Activated CD8-positive, alpha-beta T cell treated with anti-CD3 and anti-CD28 coated beads, Interleukin-2, amount 10 ng/mL, durations not matched to agents 7 days and 5 days (primary cell): ENCODE data around the gene SEC22B. TPM values are rescaled to one million over a fixed set of nuclear protein-coding genes. Genes with fewer than 3 reads are reported as not detected.
"Not testable (repeated sequence)": the region's sequence is repeated elsewhere in the genome, so short reads cannot be mapped to it uniquely, and the experiment has no call there.

Source experiments
- ATAC-seq: fragments of 150-1000 bp; cut with Tn5 transposase; one replicate; pipeline ENCODE4 v1.10.0; 2021; ENCODE audit warnings: moderate library complexity
- CTCF ChIA-PET: fragments of 350-600 bp; sonication (Branson Sonifier 250); formaldehyde crosslinking; loops from one replicate; lab custom pipeline; 2021; ENCODE audit warnings: antibody characterized with exemption; lab: Charles Lee
- POLR2A ChIA-PET: fragments of 350-600 bp; sonication (Branson Sonifier 250); formaldehyde crosslinking; loops from one replicate; lab custom pipeline; 2021; ENCODE audit warnings: antibody characterized with exemption; lab: Charles Lee
- DNase-seq: peaks from one replicate; pipeline ENCODE4 v3.0.0-alpha.2; 2020
- H3K27ac Mint-ChIP-seq: one replicate; pipeline ENCODE4 v1.8.0; 2021; ENCODE audit warnings: mild to moderate bottlenecking, mixed read lengths
- H3K27me3 Mint-ChIP-seq: one replicate; pipeline ENCODE4 v1.8.0; 2021; ENCODE audit warnings: low read depth, mixed read lengths
- H3K36me3 Mint-ChIP-seq: one replicate; pipeline ENCODE4 v1.8.0; 2021; ENCODE audit warnings: low read depth, mixed read lengths
- H3K4me1 Mint-ChIP-seq: one replicate; pipeline ENCODE4 v1.8.0; 2021; ENCODE audit warnings: low read depth, mixed read lengths
- H3K4me3 Mint-ChIP-seq: one replicate; pipeline ENCODE4 v1.8.0; 2021; ENCODE audit warnings: mild to moderate bottlenecking, mixed read lengths
- H3K9me3 Mint-ChIP-seq: one replicate; pipeline ENCODE4 v1.8.0; 2022; ENCODE audit warnings: mixed read lengths; ENCODE audit not compliant: insufficient read depth
- total RNA-seq, 2 experiments: library from RNA; stranded (reverse); gene quantifications; one replicate each; pipeline ENCODE4 v1.2.3, GENCODE V29; 2021

Gene SEC22B
- 10 to 100 TPM; 21.9 to 22.4 TPM for total RNA-seq

DNA sequence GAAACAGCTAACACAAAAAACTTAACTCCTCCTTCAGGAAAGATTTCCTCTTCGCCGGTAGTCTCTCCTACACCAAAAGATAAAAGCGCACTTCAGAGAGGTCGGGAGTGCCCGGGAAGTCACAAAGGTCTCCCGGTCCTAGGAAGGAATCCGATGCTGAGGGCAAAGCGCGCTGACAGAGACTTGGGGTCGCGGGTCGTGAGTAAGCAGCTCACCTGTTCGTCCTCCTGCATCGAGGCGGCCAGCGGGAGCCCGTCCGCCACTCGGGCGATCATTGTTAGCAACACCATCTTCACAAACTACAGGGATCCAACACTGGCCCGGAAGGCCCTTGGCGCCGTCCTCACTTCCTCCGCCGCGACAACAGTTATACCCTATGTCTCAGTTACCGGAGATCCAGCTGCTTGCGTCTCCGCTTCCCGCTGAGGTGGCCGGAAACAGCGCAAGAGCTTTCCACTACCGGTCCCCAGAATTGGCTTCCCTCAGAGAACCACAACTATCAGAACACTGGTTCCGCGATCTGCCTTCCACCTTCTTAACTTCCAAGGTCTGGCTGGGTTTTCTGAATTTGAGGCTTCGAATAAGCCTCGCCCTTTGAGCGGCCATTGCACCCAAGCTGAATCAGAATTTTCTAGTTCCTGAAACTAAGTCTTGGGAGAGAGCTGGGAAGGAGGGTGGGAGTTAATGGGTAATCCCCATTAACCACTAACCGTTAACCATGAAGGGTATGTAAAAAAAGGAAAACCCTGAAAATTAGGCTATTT, at the start of gene SEC22B:
SEC22B (minus strand) TSS at position 429 of the 764 bp plus-strand sequence; CDS start at position 290, 139 bp downstream.
- Mint-ChIP-seq H3K4me1 (peaks cover 7% of the 10 kb centered on the region), H3K9me3 (no peaks in the 10 kb centered on the region), H3K36me3 (peaks cover 11% of the 10 kb centered on the region), H3K27ac (peak within 1 kb of the TSS; percentile 92), H3K27me3 (no peaks in the 10 kb centered on the region), H3K4me3 (peak within 1 kb of the TSS; percentile 93)
- ATAC-seq (peak; percentile 100), DNase-seq (peak; percentile 95)
- CTCF ChIA-PET, result interaction anchor here (1.0 to 1.8 kb wide), 2 partner anchors 228 to 290 kb away, joined by 3 to 8 read pairs; no protein-coding TSS in a partner anchor
- POLR2A ChIA-PET, result no interaction called here

DNA sequence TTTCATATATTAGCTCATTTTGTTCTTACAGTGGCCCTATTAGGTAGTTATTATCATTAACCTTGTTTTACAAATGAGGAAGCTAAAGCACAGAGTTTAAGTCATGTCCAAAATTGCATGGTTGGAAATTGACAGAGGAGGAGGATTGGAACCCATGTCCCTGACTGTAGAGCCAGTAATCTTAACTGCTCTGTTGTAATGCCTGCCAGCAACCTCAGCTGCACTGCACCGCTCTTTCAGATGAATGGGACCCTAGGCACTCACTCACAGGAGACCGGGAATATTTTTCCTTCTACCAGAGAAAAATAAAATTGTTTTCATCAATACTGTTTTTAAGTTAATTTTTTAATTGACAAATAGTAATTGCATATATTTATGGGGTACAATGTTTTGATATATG, 41.6 kb upstream of the SEC22B start:
- CTCF ChIA-PET, H3K9me3 Mint-ChIP-seq, ATAC-seq, POLR2A ChIA-PET, H3K4me1 Mint-ChIP-seq, H3K4me3 Mint-ChIP-seq, DNase-seq, H3K27ac Mint-ChIP-seq, H3K36me3 Mint-ChIP-seq, H3K27me3 Mint-ChIP-seq: not testable (repeated sequence)

DNA sequence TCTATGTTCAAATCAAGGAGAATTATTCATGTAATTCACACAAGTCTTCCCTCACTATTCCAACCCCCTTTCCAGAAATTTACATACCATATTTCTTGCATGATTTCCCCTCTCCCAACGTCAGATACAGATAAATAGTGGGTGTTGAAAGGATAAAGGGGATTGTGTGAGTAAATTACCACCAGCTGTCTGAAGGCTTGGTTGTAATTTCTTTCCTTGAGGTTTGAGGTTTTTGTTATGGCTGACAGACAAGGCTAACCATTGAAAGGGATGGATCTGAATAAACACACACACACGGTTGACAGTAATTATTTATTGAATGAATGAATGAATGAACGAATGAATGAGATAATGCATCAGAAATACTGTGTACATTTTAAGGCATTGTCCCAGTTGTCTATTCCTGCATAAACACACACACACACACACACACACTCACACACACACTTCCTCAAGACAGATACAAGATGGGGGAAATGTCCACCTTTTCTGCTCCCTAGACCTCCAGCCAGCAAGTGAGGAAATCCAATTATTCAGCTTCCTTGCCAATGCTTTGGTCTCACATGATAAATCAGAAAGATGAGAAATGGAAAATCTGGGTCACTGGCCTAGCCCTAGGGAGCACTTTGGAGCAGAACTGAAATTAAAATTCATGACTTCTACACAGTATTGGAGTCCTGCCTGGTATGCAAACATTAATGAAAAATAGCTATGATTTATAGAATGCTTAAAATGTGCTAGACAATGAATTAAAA, 41.0 kb upstream of the SEC22B start:
- CTCF ChIA-PET, ATAC-seq, H3K27ac Mint-ChIP-seq, H3K36me3 Mint-ChIP-seq, H3K9me3 Mint-ChIP-seq, H3K4me3 Mint-ChIP-seq, POLR2A ChIA-PET, H3K27me3 Mint-ChIP-seq, H3K4me1 Mint-ChIP-seq, DNase-seq: not testable (repeated sequence)

DNA sequence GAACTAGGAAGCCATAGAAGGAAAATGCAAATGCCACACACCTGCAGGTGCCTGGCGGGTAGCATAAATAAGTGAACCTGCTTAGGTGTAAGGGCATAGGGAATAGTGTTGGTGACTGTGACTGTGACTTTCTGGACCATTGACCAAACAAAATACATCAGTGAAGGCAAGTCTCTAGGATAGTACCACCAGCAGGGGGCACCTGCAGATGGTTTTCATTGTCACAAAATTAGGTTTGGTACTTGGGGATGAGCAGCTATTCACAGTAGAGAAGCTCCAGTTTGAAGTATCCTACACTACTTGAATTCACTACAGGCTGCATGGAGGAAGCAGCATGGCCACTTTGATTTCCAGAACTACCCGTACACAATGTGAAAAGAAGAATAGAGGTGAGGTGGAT, 37.3 kb upstream of the SEC22B start:
- H3K27ac Mint-ChIP-seq, H3K27me3 Mint-ChIP-seq, POLR2A ChIA-PET, DNase-seq, H3K36me3 Mint-ChIP-seq, H3K4me3 Mint-ChIP-seq, H3K9me3 Mint-ChIP-seq, H3K4me1 Mint-ChIP-seq, CTCF ChIA-PET: not testable (repeated sequence)
- ATAC-seq, result peak; percentile 69

DNA sequence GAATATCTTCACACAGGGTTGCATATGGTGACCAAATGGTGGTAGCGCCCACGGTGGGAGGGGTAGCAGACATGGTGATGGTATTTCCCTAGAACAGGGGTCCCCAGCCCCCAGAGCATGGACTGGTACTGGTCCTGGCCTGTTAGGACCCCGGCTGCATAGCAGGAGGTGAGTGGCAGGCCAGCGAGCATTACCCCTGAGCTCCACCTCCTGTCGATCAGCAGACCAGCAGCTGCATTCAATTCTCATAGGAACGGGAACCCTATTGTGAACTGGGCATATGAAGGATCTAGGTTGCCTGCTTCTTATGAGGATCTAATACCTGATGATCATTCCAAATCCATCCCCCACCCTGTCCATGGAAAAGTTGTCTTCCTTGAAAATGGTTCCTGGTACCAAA, 34.4 kb upstream of the SEC22B start:
- H3K4me1 Mint-ChIP-seq, H3K27ac Mint-ChIP-seq, H3K27me3 Mint-ChIP-seq, CTCF ChIA-PET, DNase-seq, H3K9me3 Mint-ChIP-seq, H3K36me3 Mint-ChIP-seq, POLR2A ChIA-PET, ATAC-seq, H3K4me3 Mint-ChIP-seq: not testable (repeated sequence)

DNA sequence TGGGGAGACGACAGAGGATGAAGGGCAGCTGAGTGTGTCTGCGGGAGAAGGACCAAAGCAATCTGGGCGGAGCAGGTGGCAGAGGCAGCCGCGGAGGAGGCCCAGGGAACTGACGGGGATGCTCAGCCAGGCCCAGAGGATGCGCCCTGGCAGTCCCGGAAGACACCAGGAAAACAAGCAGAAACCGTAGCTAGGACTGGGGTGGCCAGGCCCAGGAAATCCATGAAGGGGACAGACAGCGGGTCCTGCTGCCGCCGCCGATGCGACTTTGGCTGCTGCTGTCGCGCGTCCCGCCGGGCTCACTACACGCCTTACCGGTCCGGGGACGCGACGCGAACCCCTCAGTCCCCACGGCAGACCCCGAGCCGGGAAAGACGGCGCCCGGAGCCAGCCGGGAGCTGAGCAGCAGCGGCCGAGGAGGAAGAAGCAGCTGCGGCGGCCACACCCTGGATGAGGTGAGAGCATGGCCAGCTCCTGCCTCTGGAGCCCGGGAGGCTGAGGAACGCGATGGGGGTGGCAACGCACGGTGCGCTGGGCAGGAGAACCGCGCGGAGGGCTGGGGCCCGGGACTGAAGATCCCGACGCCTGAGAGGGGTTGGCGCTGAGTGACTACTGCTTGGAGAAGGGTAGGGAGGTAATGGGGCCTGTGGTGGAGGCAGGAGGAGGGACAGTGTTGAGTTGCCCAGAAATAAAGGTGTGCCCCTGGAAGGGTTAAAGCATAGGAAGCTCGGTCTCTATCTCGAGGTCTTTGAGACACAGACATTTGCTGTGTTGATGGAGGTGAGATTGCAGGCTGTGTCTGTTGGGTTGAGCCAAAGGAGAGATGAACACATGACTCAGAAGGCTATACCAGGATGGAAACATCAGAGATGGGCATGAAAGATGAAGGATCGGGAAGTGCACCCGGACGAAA, 20.8 kb upstream of the SEC22B start:
- H3K4me1 Mint-ChIP-seq, result not testable (repeated sequence)
- peak overlapping the region; percentile 57 for H3K4me3 Mint-ChIP-seq

DNA sequence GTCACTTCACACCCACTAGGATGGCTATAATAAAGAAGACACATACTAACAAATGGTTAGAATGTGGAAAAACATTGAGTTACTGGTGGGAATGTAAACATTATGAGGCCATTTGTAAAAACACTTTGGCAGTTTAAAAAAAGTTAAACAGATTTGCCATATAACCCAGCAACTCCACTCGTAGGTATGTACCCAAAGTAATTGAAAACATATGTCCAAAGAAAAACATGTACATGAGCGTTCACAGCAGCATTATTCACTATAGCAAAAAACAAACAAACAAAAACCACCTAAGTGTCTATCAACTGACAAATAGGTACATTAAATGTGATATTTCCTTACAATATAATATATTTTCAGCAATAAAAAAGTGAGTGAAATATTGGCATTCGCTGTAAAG, 12.3 kb upstream of the SEC22B start:
- H3K27me3 Mint-ChIP-seq, CTCF ChIA-PET, DNase-seq: not testable (repeated sequence)

More for the DNA sequence above, 20.8 kb upstream of the SEC22B start:
- POLR2A ChIA-PET, H3K9me3 Mint-ChIP-seq, H3K36me3 Mint-ChIP-seq, H3K27ac Mint-ChIP-seq, DNase-seq, CTCF ChIA-PET: not testable (repeated sequence)
- H3K27me3 Mint-ChIP-seq, result peaks cover 11% of the 10 kb centered on the region
- ATAC-seq, result peak; percentile 67

DNA sequence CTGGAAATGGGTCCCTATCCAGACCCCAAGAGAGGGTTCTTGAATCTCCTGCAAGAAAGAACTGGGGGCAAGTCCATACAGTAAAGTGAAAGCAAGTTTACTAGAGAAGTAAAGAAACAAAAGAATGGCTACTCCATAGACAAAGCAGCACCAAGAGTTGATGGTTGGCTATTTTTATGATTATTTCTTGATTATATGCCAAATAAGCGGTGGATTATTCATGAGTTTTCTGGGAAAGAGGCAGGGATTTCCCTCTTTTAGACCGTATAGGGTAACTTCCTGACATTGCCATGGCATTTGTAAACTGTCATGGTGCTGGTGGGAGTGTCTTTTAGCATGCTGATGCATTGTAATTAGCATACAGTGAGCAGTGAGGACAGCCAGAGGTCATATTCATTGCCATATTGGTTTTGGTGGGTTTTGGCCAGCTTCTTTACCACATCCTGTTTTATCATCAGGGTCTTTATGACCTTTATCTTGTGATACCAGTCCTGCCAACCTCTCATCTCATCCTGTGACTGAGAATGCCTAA, 5.9 kb upstream of the SEC22B start:
- H3K9me3 Mint-ChIP-seq, H3K36me3 Mint-ChIP-seq, H3K27ac Mint-ChIP-seq, H3K4me3 Mint-ChIP-seq, POLR2A ChIA-PET, CTCF ChIA-PET, H3K4me1 Mint-ChIP-seq, DNase-seq, ATAC-seq, H3K27me3 Mint-ChIP-seq: not testable (repeated sequence)

More for the DNA sequence above, 12.3 kb upstream of the SEC22B start:
- H3K36me3 Mint-ChIP-seq, POLR2A ChIA-PET, ATAC-seq, H3K9me3 Mint-ChIP-seq, H3K4me1 Mint-ChIP-seq, H3K27ac Mint-ChIP-seq, H3K4me3 Mint-ChIP-seq: not testable (repeated sequence)

DNA sequence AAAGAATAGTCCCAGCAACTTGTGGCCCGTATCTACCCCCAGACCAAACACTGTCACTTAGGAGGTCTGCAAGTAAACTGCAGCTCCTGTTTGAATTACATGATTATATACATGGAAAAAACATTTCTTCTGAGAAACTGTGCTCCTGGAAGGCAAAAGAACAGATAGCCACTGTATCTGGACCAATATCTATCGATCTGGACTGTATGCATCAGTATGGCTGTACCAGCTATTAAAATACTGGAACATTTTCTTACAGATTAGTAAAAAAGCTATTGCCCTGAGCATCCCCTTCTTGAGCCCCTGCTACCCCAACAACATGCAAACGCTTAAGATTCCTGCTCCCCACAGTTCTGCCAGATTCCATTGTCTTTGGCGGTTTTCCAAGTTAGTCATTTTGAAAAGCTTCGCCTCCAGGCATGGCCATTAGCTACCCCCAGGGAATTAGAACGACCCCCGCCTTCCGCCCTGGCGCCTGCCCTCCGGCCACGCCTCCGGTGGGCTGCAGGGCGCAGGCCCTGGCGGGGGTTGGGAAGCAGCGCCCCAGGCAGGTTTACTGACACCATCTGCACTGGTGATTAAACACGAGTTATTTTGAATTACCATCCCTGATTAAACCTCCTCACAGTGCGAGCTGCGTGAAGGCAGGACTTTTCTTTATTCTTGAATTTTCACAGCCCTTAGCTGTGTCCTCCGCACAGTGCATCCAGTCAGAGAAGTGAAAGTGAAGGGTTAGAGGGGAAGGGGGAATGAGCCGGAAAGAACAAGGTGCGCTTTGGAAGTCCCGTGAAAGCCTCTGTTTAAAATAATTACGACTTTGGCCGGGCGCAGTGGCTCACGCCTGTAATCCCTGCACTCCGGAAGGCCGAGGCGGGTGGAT, 3.7 kb upstream of the SEC22B start:
- H3K27ac Mint-ChIP-seq, H3K4me3 Mint-ChIP-seq, CTCF ChIA-PET, H3K9me3 Mint-ChIP-seq, ATAC-seq, H3K4me1 Mint-ChIP-seq, DNase-seq, POLR2A ChIA-PET, H3K27me3 Mint-ChIP-seq: not testable (repeated sequence)
- H3K36me3 Mint-ChIP-seq, result peaks cover 11% of the 10 kb centered on the region

DNA sequence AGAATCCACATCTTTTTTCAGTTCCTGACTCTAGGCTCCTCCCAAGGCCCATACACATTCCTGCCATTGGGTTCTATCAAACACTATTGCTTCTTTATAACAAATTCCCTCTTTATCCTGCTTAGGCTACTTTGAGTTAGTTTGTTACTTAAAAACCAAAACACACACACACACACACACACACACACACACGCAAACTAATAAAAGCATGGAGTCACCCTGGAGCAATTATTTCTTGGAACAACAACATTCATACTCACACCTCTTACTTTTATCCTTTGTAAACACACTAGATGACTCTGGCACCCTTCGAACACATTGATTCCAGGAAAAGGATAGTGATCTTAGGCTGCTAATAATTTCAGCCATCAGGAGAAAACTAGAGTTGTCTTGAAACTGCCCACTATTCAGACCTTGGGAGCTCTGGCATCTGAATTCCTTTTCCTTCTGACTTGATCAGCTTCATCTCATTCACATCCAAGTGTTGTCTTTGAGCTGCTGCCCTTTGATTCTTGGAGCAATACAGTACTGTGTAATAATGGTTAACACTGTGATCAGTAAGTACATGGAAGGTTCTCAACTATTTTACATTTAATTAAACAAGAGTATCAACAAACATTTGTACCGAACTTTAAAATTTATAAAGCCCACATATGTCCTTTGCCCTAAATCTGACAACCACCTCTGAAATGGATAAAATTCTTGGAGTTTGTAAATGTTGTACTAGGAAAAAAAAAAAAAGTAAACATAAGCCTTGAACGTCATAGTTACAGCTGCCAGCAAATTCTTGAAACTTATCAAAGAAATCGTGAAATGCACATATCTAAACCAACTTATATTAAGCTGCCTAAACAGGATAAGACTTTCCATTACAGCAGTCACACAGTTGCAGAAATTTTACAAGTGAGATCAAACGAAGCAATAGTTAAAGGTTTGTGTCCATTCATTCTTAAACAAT, 2.8 kb upstream of the SEC22B start:
- Mint-ChIP-seq H3K4me1 (peaks cover 6% of the 10 kb centered on the region), H3K4me3 (no peak overlapping the region), H3K27ac (no peak overlapping the region)

More for the DNA sequence above, 2.8 kb upstream of the SEC22B start:
- Mint-ChIP-seq H3K36me3 (peaks cover 11% of the 10 kb centered on the region), H3K27me3 (no peaks in the 10 kb centered on the region), H3K9me3 (no peaks in the 10 kb centered on the region)
- CTCF ChIA-PET, result no interaction called here
- POLR2A ChIA-PET, result no interaction called here
- ATAC-seq (no peak), DNase-seq (no peak)
